HEK293 (cell line): ENCODE measurements around the gene GCNT2.

Source experiments
- CTCF ChIA-PET: fragments of 350-600 bp; formaldehyde crosslinking; extraction: SDS; loops from one replicate; lab custom pipeline; 2021; ENCODE audit warnings: antibody characterized with exemption; lab: Yijun Ruan, JAX
- POLR2A ChIA-PET: fragments of 300-600 bp; formaldehyde crosslinking; extraction: SDS; loops from one replicate; lab custom pipeline; 2020; ENCODE audit warnings: antibody characterized with exemption, inconsistent platforms; lab: Yijun Ruan, JAX
- H3K27ac ChIP-seq: fragments of 200-500 bp; sonication (Bioruptor generic); 2 replicates; pipeline ENCODE4 v1.5.1; 2014; ENCODE audit warnings: low read depth, low read length, control low read depth, inconsistent platforms; ENCODE audit errors: extremely low read depth
- H3K36me3 ChIP-seq, 2 experiments: fragments of 200-500 bp in 1 of 2; sonication (Bioruptor generic) in 1 of 2; 1 replicate in 1 of 2; 2 replicates in 1 of 2; pipeline ENCODE4 v1.5.1; 2014 to 2017; ENCODE audit warnings: inconsistent platforms in 2 of 2, low read length in 2 of 2; ENCODE audit not compliant: control insufficient read depth in 2 of 2, insufficient read depth in 1 of 2
- H3K4me1 ChIP-seq: fragments of 200-500 bp; sonication (Bioruptor generic); 2 replicates; pipeline ENCODE4 v1.5.1; 2014; ENCODE audit warnings: mild to moderate bottlenecking, low read length, inconsistent platforms; ENCODE audit not compliant: control insufficient read depth, insufficient read depth
- H3K4me3 ChIP-seq: 2 replicates; pipeline ENCODE4 v1.5.1; 2011; ENCODE audit warnings: low read depth, mild to moderate bottlenecking, control low read depth, low read length, moderate library complexity
- H3K9me3 ChIP-seq: fragments of 200-500 bp; sonication (Bioruptor generic); 2 replicates; pipeline ENCODE4 v1.5.1; 2014; ENCODE audit warnings: low read depth, low read length, inconsistent platforms; ENCODE audit not compliant: control insufficient read depth, insufficient read depth
- KLF1 ChIP-seq: fragments of 450-650 bp; formaldehyde crosslinking; IDR thresholded peaks from 2 replicates; pipeline ENCODE4 v1.5.1; 2016; ENCODE audit warnings: missing biosample characterization, missing genetic modification characterization
- OVOL3 ChIP-seq: fragments of 450-650 bp; formaldehyde crosslinking; IDR thresholded peaks from 2 replicates; pipeline ENCODE4 v1.5.1; 2016; ENCODE audit warnings: missing biosample characterization, missing genetic modification characterization
- ZFP3 ChIP-seq: fragments of 450-650 bp; formaldehyde crosslinking; IDR thresholded peaks from 2 replicates; pipeline ENCODE4 v1.5.1; 2016; ENCODE audit warnings: low read depth, missing biosample characterization, missing genetic modification characterization
- ZNF112 ChIP-seq: fragments of 450-650 bp; formaldehyde crosslinking; IDR thresholded peaks from 2 replicates; pipeline ENCODE4 v1.5.0; 2017; ENCODE audit warnings: missing biosample characterization, missing genetic modification characterization
- ZNF48 ChIP-seq: fragments of 450-650 bp; formaldehyde crosslinking; IDR thresholded peaks from 2 replicates; pipeline ENCODE4 v1.5.1; 2016; ENCODE audit warnings: missing biosample characterization, missing genetic modification characterization
- ZNF629 ChIP-seq: fragments of 450-650 bp; formaldehyde crosslinking; IDR thresholded peaks from 2 replicates; pipeline ENCODE4 v1.5.1; 2017; ENCODE audit warnings: missing biosample characterization, missing genetic modification characterization
- ZNF837 ChIP-seq: fragments of 450-650 bp; formaldehyde crosslinking; IDR thresholded peaks from 2 replicates; pipeline ENCODE4 v1.5.1; 2016; ENCODE audit warnings: missing biosample characterization, missing genetic modification characterization
- TF ChIP-seq, protein P1 (sequence below): fragments of 450-650 bp; formaldehyde crosslinking; conservative IDR thresholded peaks from 2 replicates; pipeline ENCODE4 v1.5.1; 2016; ENCODE audit warnings: low read depth, missing biosample characterization, missing genetic modification characterization
- TF ChIP-seq, protein P2 (sequence below): fragments of 450-650 bp; formaldehyde crosslinking; optimal IDR thresholded peaks from 2 replicates; pipeline ENCODE3; 2016; ENCODE audit warnings: missing biosample characterization, mild to moderate bottlenecking, missing genetic modification characterization
- TF ChIP-seq, protein P3 (sequence below): fragments of 450-650 bp; formaldehyde crosslinking; IDR thresholded peaks from 2 replicates; pipeline ENCODE4 v1.5.1; 2016; ENCODE audit warnings: missing biosample characterization, missing genetic modification characterization

The GCNT2 gene

DNA sequence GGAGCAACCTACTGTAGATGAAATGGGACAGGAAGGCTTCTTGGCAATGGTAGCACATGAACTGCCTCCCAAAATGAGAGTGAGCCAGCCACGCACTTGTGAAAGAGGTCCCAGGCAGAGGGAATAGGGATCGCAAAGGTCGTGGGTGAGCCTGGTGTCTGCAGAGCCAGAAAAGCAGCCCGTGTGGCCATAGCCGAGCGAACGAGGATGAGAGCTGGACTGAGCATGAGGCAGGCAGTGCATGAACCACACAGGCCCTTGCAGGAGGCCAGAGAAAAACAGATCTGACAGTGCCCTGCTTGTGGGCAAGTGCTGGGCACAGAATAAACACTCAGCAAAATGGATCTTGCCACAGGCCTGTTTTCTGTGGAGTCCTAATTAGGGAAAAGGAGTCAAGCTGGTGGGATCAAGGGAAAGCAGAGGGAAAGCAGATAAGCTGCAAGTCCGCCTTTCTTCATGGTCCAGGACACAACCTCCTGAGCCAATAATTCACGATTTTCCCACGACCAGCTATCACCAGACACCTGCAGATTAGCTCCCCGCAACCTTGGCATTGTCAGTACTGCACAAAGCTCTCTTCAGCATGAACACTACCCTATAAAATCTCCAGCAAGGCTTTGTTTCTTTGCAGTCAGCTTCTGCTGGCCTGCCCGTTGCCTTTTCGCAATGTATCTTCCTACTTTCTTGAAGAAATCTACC is 44.0 kb downstream of the GCNT2 start (continued):
- TF ChIP-seq, protein P1, sequence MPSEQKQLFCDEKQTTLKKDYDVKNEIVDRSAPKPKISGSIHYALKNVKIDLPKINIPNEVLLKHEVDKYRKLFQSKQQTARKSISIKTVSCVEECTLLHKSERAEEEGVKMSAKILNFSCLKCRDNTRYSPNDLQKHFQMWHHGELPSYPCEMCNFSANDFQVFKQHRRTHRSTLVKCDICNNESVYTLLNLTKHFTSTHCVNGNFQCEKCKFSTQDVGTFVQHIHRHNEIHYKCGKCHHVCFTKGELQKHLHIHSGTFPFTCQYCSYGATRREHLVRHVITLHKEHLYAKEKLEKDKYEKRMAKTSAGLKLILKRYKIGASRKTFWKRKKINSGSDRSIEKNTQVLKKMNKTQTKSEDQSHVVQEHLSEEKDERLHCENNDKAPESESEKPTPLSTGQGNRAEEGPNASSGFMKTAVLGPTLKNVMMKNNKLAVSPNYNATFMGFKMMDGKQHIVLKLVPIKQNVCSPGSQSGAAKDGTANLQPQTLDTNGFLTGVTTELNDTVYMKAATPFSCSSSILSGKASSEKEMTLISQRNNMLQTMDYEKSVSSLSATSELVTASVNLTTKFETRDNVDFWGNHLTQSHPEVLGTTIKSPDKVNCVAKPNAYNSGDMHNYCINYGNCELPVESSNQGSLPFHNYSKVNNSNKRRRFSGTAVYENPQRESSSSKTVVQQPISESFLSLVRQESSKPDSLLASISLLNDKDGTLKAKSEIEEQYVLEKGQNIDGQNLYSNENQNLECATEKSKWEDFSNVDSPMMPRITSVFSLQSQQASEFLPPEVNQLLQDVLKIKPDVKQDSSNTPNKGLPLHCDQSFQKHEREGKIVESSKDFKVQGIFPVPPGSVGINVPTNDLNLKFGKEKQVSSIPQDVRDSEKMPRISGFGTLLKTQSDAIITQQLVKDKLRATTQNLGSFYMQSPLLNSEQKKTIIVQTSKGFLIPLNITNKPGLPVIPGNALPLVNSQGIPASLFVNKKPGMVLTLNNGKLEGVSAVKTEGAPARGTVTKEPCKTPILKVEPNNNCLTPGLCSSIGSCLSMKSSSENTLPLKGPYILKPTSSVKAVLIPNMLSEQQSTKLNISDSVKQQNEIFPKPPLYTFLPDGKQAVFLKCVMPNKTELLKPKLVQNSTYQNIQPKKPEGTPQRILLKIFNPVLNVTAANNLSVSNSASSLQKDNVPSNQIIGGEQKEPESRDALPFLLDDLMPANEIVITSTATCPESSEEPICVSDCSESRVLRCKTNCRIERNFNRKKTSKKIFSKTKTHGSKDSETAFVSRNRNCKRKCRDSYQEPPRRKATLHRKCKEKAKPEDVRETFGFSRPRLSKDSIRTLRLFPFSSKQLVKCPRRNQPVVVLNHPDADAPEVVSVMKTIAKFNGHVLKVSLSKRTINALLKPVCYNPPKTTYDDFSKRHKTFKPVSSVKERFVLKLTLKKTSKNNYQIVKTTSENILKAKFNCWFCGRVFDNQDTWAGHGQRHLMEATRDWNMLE (tag by site-specific recombination): no peak

DNA sequence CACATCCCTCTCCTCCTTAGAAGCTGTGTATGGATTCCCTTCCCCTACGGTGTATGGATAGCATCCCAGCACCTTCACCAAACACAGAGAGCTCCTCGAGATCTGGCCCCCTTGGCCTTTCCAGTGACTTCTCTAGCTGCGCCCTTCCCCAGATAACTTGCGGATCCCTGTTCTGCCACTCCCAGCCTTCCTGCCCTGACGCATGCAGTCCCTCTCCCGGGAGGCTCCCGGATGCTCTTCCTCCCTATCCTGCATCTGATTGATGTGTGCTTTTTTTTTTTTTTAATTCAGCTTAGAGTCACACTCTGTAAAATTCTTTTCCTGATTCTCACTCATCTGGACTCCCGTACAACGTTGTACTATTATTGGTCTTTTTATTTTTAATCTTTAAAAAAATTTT is 44.8 kb downstream of the GCNT2 start:
- TF ChIP-seq, protein P2, sequence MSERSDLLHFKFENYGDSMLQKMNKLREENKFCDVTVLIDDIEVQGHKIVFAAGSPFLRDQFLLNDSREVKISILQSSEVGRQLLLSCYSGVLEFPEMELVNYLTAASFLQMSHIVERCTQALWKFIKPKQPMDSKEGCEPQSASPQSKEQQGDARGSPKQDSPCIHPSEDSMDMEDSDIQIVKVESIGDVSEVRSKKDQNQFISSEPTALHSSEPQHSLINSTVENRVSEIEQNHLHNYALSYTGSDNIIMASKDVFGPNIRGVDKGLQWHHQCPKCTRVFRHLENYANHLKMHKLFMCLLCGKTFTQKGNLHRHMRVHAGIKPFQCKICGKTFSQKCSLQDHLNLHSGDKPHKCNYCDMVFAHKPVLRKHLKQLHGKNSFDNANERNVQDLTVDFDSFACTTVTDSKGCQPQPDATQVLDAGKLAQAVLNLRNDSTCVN (tag by site-specific recombination): no peak
- TF ChIP-seq KLF1 (tag by site-specific recombination) (no peak), ZNF837 (tag by site-specific recombination) (no peak), ZNF629 (tag by site-specific recombination) (no peak)
- TF ChIP-seq, protein P3, sequence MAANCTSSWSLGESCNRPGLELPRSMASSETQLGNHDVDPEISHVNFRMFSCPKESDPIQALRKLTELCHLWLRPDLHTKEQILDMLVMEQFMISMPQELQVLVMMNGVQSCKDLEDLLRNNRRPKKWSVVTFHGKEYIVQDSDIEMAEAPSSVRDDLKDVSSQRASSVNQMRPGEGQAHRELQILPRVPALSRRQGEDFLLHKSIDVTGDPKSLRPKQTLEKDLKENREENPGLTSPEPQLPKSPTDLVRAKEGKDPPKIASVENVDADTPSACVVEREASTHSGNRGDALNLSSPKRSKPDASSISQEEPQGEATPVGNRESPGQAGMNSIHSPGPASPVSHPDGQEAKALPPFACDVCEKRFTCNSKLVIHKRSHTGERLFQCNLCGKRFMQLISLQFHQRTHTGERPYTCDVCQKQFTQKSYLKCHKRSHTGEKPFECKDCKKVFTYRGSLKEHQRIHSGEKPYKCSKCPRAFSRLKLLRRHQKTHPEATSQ (tag by site-specific recombination): no peak
- Histone ChIP-seq H3K9me3 (no peaks in the 10 kb centered on the region), H3K4me1 (no peaks in the 10 kb centered on the region), H3K4me3 (no peak overlapping the region), H3K27ac (no peak overlapping the region), H3K36me3 (no peaks in the 10 kb centered on the region)
- CTCF ChIA-PET: interaction anchor here (1.2 kb wide), 1 partner anchor 55 kb away, joined by 3 read pairs; no protein-coding TSS in a partner anchor
- POLR2A ChIA-PET: no interaction called here

DNA sequence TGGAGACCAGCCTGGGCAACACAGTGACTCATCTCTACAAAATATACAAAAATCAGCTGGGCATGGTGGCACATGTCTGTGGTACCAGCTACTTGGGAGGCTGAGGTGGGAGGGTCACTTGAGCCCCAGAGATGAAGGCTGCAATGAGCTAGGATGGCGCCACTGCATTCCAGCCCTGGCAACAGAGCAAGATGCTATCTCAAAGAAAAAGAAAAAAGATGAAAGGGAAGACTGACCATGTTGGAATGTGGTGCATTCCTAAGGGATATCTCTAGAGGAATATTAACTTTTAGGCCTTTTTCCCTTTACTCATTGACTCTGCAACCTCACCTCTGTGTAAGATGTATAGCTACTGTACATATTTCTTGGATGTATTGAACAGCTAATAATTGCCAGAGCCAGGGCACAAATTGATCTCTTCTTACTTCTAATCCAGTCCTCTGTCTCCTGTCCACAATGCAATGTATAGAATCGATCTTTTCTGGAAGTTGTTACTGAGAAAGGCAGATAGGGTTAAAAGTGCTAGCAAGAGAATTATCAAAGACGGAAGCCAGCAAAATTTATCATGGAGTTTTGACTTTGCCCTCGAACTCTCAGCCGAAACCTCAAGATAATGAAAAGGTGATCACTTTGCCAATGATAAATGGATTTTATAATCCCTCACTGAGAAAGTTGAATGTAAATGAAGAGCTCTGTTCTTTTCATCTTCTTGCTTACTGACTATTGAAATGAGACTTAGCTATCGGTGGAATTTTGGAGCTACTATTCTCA is 46.3 kb downstream of the GCNT2 start:
- H3K9me3 ChIP-seq: no peaks in the 10 kb centered on the region
- no peaks in the 10 kb centered on the region for H3K4me1 ChIP-seq
- no peak overlapping the region for H3K27ac ChIP-seq
- H3K36me3 ChIP-seq: no peaks in the 10 kb centered on the region
- TF ChIP-seq ZFP3 (tag by site-specific recombination) (no peak), ZNF112 (no peak), OVOL3 (tag by site-specific recombination) (no peak), ZNF48 (tag by site-specific recombination) (no peak)
- TF ChIP-seq, protein P3 (tag by site-specific recombination): no peak
- POLR2A ChIA-PET: no interaction called here
- H3K4me3 ChIP-seq: no peak overlapping the region
- CTCF ChIA-PET: interaction anchor here (1.1 to 1.5 kb wide), 3 partner anchors 12 to 88 kb away, joined by 3 to 7 read pairs (median 3); no protein-coding TSS in a partner anchor
